Stimulated activated memory B cell treated with anti-CD40 and anti-IgM and Interleukin-4, amounts not matched to agents 10 μg/mL and 1 μg/mL and 100 μg/mL, for 72 hours (primary cell): ENCODE results near the gene DSG4.

ENCODE experiments used
- ATAC-seq: fragments of 150-1000 bp; cut with Tn5 transposase; 2 replicates; pipeline ENCODE4 v1.10.0; 2021
- H3K27ac Mint-ChIP-seq: one replicate; pipeline ENCODE4 v1.8.0; 2022; ENCODE audit warnings: mild to moderate bottlenecking, mixed read lengths
- H3K27me3 Mint-ChIP-seq: one replicate; pipeline ENCODE4 v1.8.0; 2022; ENCODE audit warnings: mixed read lengths
- H3K36me3 Mint-ChIP-seq: one replicate; pipeline ENCODE4 v1.8.0; 2022; ENCODE audit warnings: mixed read lengths
- H3K4me1 Mint-ChIP-seq: one replicate; pipeline ENCODE4 v1.8.0; 2022; ENCODE audit warnings: mixed read lengths
- H3K4me3 Mint-ChIP-seq: one replicate; pipeline ENCODE4 v1.8.0; 2022; ENCODE audit warnings: mild to moderate bottlenecking, moderate library complexity, mixed read lengths
- H3K9me3 Mint-ChIP-seq: one replicate; pipeline ENCODE4 v1.8.0; 2022; ENCODE audit warnings: mixed read lengths

DSG4 gene

GRCh38 chr18:31396796-31397612, 20.4 kb downstream of the DSG4 start:
- H3K9me3 Mint-ChIP-seq: no peaks in the 10 kb centered on the region
- no peak overlapping the region for H3K27ac Mint-ChIP-seq
- no peak overlapping the region for H3K4me3 Mint-ChIP-seq
- no peaks in the 10 kb centered on the region for H3K4me1 Mint-ChIP-seq
- no peaks in the 10 kb centered on the region for H3K27me3 Mint-ChIP-seq
- no peaks in the 10 kb centered on the region for H3K36me3 Mint-ChIP-seq
- ATAC-seq: no peak

GRCh38 chr18:31398191-31398590, 21.6 kb downstream of the DSG4 start:
- no peaks in the 10 kb centered on the region for H3K27me3 Mint-ChIP-seq
- ATAC-seq: no peak
- no peaks in the 10 kb centered on the region for H3K9me3 Mint-ChIP-seq
- no peak overlapping the region for H3K27ac Mint-ChIP-seq
- no peak overlapping the region for H3K4me3 Mint-ChIP-seq
- H3K4me1 Mint-ChIP-seq: no peaks in the 10 kb centered on the region
- H3K36me3 Mint-ChIP-seq: no peaks in the 10 kb centered on the region

GRCh38 chr18:31399306-31400032, 22.9 kb downstream of the DSG4 start:
- no peaks in the 10 kb centered on the region for H3K27me3 Mint-ChIP-seq
- H3K4me3 Mint-ChIP-seq: no peak overlapping the region
- no peaks in the 10 kb centered on the region for H3K36me3 Mint-ChIP-seq
- ATAC-seq: no peak
- no peaks in the 10 kb centered on the region for H3K4me1 Mint-ChIP-seq
- no peaks in the 10 kb centered on the region for H3K9me3 Mint-ChIP-seq
- no peak overlapping the region for H3K27ac Mint-ChIP-seq

GRCh38 chr18:31401156-31402025, 24.8 kb downstream of the DSG4 start:
- no peaks in the 10 kb centered on the region for H3K9me3 Mint-ChIP-seq
- no peak for ATAC-seq

GRCh38 chr18:31402026-31402373, 25.4 kb downstream of the DSG4 start:
- H3K9me3 Mint-ChIP-seq: no peaks in the 10 kb centered on the region
- no peak for ATAC-seq
- H3K36me3 Mint-ChIP-seq: no peaks in the 10 kb centered on the region
- no peak overlapping the region for H3K27ac Mint-ChIP-seq
- no peaks in the 10 kb centered on the region for H3K4me1 Mint-ChIP-seq
- H3K27me3 Mint-ChIP-seq: no peaks in the 10 kb centered on the region
- H3K4me3 Mint-ChIP-seq: no peak overlapping the region

More at GRCh38 chr18:31401156-31402025, 24.8 kb downstream of the DSG4 start:
- no peaks in the 10 kb centered on the region for H3K4me1 Mint-ChIP-seq
- H3K27me3 Mint-ChIP-seq: no peaks in the 10 kb centered on the region
- no peak overlapping the region for H3K27ac Mint-ChIP-seq
- no peak overlapping the region for H3K4me3 Mint-ChIP-seq
- no peaks in the 10 kb centered on the region for H3K36me3 Mint-ChIP-seq

GRCh38 chr18:31403409-31403808, 26.8 kb downstream of the DSG4 start:
- no peaks in the 10 kb centered on the region for H3K36me3 Mint-ChIP-seq
- no peaks in the 10 kb centered on the region for H3K27me3 Mint-ChIP-seq
- H3K9me3 Mint-ChIP-seq: no peaks in the 10 kb centered on the region
- H3K27ac Mint-ChIP-seq: no peak overlapping the region
- H3K4me3 Mint-ChIP-seq: no peak overlapping the region
- no peak for ATAC-seq
- no peaks in the 10 kb centered on the region for H3K4me1 Mint-ChIP-seq

- H3K9me3 Mint-ChIP-seq: peaks cover 6% of the 10 kb centered on the region
- ATAC-seq: no peak
- H3K4me1 Mint-ChIP-seq: no peaks in the 10 kb centered on the region
- no peak overlapping the region for H3K4me3 Mint-ChIP-seq
- H3K27ac Mint-ChIP-seq: no peak overlapping the region
- no peaks in the 10 kb centered on the region for H3K27me3 Mint-ChIP-seq
- H3K36me3 Mint-ChIP-seq: no peaks in the 10 kb centered on the region
These were observed 31.1 kb downstream of the DSG4 start for GRCh38 chr18:31407649-31408048.

- Mint-ChIP-seq H3K9me3 (peaks cover 6% of the 10 kb centered on the region), H3K27me3 (no peaks in the 10 kb centered on the region), H3K36me3 (no peaks in the 10 kb centered on the region), H3K4me3 (no peak overlapping the region), H3K27ac (no peak overlapping the region), H3K4me1 (no peaks in the 10 kb centered on the region)
- ATAC-seq: no peak
These were observed 32.7 kb downstream of the DSG4 start for GRCh38 chr18:31409276-31409675.

GRCh38 chr18:31410716-31411483, 34.3 kb downstream of the DSG4 start:
- no peaks in the 10 kb centered on the region for H3K4me1 Mint-ChIP-seq
- no peaks in the 10 kb centered on the region for H3K27me3 Mint-ChIP-seq
- H3K4me3 Mint-ChIP-seq: no peak overlapping the region
- ATAC-seq: no peak
- no peak overlapping the region for H3K27ac Mint-ChIP-seq
- H3K9me3 Mint-ChIP-seq: peaks cover 6% of the 10 kb centered on the region
- no peaks in the 10 kb centered on the region for H3K36me3 Mint-ChIP-seq

- Mint-ChIP-seq H3K4me1 (no peaks in the 10 kb centered on the region), H3K9me3 (peaks cover 6% of the 10 kb centered on the region), H3K4me3 (no peak overlapping the region), H3K27me3 (no peaks in the 10 kb centered on the region), H3K36me3 (no peaks in the 10 kb centered on the region), H3K27ac (no peak overlapping the region)
- no peak for ATAC-seq
These were observed 36.6 kb downstream of the DSG4 start for GRCh38 chr18:31413137-31413536.

GRCh38 chr18:31417850-31418249, 41.3 kb downstream of the DSG4 start:
- H3K27ac Mint-ChIP-seq: no peak overlapping the region
- H3K36me3 Mint-ChIP-seq: no peaks in the 10 kb centered on the region
- ATAC-seq: no peak
- H3K4me1 Mint-ChIP-seq: no peaks in the 10 kb centered on the region
- no peaks in the 10 kb centered on the region for H3K27me3 Mint-ChIP-seq
- no peak overlapping the region for H3K4me3 Mint-ChIP-seq
- H3K9me3 Mint-ChIP-seq: no peaks in the 10 kb centered on the region

- Mint-ChIP-seq H3K4me3 (no peak overlapping the region), H3K27me3 (no peaks in the 10 kb centered on the region), H3K4me1 (no peaks in the 10 kb centered on the region), H3K36me3 (no peaks in the 10 kb centered on the region), H3K9me3 (no peaks in the 10 kb centered on the region), H3K27ac (no peak overlapping the region)
- no peak for ATAC-seq
These were observed 42.9 kb downstream of the DSG4 start for GRCh38 chr18:31419457-31419932.

- no peak overlapping the region for H3K27ac Mint-ChIP-seq
- no peaks in the 10 kb centered on the region for H3K27me3 Mint-ChIP-seq
- H3K4me1 Mint-ChIP-seq: no peaks in the 10 kb centered on the region
- no peaks in the 10 kb centered on the region for H3K9me3 Mint-ChIP-seq
- no peak for ATAC-seq
- H3K36me3 Mint-ChIP-seq: no peaks in the 10 kb centered on the region
- no peak overlapping the region for H3K4me3 Mint-ChIP-seq
These were observed 43.5 kb downstream of the DSG4 start for GRCh38 chr18:31420032-31420431.

- Mint-ChIP-seq H3K27me3 (no peaks in the 10 kb centered on the region), H3K36me3 (no peaks in the 10 kb centered on the region), H3K9me3 (no peaks in the 10 kb centered on the region), H3K4me3 (no peak overlapping the region), H3K4me1 (no peaks in the 10 kb centered on the region), H3K27ac (no peak overlapping the region)
- ATAC-seq: no peak
These were observed 43.9 kb downstream of the DSG4 start for GRCh38 chr18:31420524-31420923.
